OCI-LY7 (cell line): ENCODE results near the gene TRPM8.

ENCODE experiments used
- CTCF ChIP-seq: fragments of 200-600 bp; sonication (generic); conservative IDR thresholded peaks from 2 replicates; pipeline ENCODE4 v1.5.1; 2014; ENCODE audit warnings: mild to moderate bottlenecking, antibody characterized with exemption, low read length, moderate library complexity, mixed read lengths
- EZH2phosphoT487 ChIP-seq: fragments of 200-600 bp; sonication (generic); IDR thresholded peaks from 2 replicates; pipeline ENCODE4 v1.6.1; 2018; ENCODE audit warnings: low read depth, borderline replicate concordance, mild to moderate bottlenecking, mixed run types, antibody characterized with exemption, low read length, moderate library complexity, mixed read lengths

- TF ChIP-seq CTCF, result no peak
- no peak for TF ChIP-seq EZH2phosphoT487
These were observed 130.2 kb downstream of the TRPM8 start for GRCh38 chr2:234047361-234047760.
